LNCAP (cell line): Measurements from ENCODE around the gene RBM10.
A peak's percentile ranks its signal among the peaks of the same experiment; 100 is the strongest.

Source experiments
- CTCF ChIP-seq: fragments of 450-650 bp; IDR thresholded peaks from 2 replicates; pipeline ENCODE4 v1.5.1; 2017; ENCODE audit warnings: mild to moderate bottlenecking

Gene RBM10

GRCh38 chrX:47200385-47201150 is 55.5 kb downstream of the RBM10 start:
- TF ChIP-seq CTCF = peak; percentile 41; the same call in 1 of the 2 replicates

GRCh38 chrX:47201345-47201944 is 56.4 kb downstream of the RBM10 start:
- TF ChIP-seq CTCF = no peak

- TF ChIP-seq CTCF = no peak
Observed at GRCh38 chrX:47202316-47202715, 57.3 kb downstream of the RBM10 start.

- TF ChIP-seq CTCF = no peak
Observed at GRCh38 chrX:47202877-47203276, 57.9 kb downstream of the RBM10 start.

- no peak for TF ChIP-seq CTCF
Observed at GRCh38 chrX:47204970-47205369, 59.9 kb downstream of the RBM10 start.

- no peak for TF ChIP-seq CTCF
Observed at GRCh38 chrX:47206316-47206715, 61.3 kb downstream of the RBM10 start.

GRCh38 chrX:47208108-47208507 is 63.1 kb downstream of the RBM10 start:
- no peak for TF ChIP-seq CTCF
